ENCODE data around the gene CD4.

Gene CD4

DNA sequence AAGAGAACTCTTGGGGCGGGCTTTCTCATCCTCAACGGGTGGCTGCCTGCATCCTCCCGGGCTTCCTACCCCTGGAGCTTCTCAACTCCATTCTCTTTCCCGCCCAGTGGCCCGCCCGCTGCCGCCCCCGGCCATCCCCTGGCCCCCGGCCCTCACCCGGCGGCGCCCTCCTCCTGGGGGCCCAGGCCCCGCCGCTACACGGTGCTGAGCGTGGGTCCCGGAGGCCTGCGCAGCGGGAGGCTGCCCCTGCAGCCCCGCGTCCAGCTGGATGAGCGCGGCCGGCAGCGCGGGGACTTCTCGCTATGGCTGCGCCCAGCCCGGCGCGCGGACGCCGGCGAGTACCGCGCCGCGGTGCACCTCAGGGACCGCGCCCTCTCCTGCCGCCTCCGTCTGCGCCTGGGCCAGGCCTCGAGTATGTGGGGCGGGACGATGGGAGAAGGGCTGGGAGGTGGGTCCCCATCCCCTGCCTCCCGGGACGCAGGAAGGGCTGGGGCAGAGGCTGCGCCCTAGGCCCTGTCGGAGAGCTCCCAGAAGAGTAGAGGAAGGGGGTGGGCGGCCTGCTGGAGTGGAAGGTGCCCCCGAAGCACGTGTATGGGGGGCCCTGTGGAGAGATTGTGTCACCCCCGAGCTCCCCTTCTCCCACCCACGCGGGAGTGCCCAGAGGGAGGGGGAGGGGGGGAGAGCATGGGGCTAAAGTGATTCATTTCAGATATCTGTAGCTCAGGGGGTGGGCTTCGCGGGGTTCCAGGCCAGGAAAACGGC is 15.6 kb upstream of the CD4 start:
- Mint-ChIP-seq H3K4me3 (peak overlapping the region; percentile 53 to 64 (median 61)), H3K9me3 (no peaks in the 10 kb centered on the region), H3K36me3 (ENCODE audit: low read depth) (peaks cover 49% of the 10 kb centered on the region), H3K27me3 (ENCODE audit: low read depth) (peaks cover 23% of the 10 kb centered on the region), H3K27ac (no peak overlapping the region), H3K4me1 (peaks cover 33% of the 10 kb centered on the region)
- TF ChIP-seq, protein P1, sequence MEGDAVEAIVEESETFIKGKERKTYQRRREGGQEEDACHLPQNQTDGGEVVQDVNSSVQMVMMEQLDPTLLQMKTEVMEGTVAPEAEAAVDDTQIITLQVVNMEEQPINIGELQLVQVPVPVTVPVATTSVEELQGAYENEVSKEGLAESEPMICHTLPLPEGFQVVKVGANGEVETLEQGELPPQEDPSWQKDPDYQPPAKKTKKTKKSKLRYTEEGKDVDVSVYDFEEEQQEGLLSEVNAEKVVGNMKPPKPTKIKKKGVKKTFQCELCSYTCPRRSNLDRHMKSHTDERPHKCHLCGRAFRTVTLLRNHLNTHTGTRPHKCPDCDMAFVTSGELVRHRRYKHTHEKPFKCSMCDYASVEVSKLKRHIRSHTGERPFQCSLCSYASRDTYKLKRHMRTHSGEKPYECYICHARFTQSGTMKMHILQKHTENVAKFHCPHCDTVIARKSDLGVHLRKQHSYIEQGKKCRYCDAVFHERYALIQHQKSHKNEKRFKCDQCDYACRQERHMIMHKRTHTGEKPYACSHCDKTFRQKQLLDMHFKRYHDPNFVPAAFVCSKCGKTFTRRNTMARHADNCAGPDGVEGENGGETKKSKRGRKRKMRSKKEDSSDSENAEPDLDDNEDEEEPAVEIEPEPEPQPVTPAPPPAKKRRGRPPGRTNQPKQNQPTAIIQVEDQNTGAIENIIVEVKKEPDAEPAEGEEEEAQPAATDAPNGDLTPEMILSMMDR (IDR thresholded peaks at IDR 0.05; ENCODE audit: unreplicated experiment in 3 of 3): no peak

DNA sequence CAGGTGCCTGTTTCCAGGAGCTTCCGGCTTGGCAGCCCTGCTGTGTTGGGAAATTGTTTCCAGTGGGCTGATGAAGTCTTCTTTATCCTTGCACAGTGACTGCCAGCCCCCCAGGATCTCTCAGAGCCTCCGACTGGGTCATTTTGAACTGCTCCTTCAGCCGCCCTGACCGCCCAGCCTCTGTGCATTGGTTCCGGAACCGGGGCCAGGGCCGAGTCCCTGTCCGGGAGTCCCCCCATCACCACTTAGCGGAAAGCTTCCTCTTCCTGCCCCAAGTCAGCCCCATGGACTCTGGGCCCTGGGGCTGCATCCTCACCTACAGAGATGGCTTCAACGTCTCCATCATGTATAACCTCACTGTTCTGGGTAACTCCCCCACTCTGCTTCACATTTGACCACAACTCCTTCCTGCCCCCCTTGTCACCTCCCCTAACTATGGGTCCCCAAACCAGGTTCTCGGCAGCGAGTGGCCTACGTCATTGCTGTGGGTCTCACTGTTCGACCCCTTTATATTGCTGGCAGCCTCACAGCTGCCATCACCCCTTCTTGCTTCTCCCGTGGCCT is 14.7 kb upstream of the CD4 start:
- Mint-ChIP-seq H3K27ac (peak overlapping the region in 2 of 3 experiments; percentile 19 to 28), H3K4me1 (peaks cover 35% of the 10 kb centered on the region), H3K4me3 (peak overlapping the region; percentile 10 to 66 (median 14)), H3K36me3 (ENCODE audit: low read depth) (peaks cover 41% of the 10 kb centered on the region), H3K9me3 (no peaks in the 10 kb centered on the region), H3K27me3 (ENCODE audit: low read depth) (peaks cover 23% of the 10 kb centered on the region)
- TF ChIP-seq, protein P1 (IDR thresholded peaks at IDR 0.05; ENCODE audit: unreplicated experiment in 3 of 3): no peak

DNA sequence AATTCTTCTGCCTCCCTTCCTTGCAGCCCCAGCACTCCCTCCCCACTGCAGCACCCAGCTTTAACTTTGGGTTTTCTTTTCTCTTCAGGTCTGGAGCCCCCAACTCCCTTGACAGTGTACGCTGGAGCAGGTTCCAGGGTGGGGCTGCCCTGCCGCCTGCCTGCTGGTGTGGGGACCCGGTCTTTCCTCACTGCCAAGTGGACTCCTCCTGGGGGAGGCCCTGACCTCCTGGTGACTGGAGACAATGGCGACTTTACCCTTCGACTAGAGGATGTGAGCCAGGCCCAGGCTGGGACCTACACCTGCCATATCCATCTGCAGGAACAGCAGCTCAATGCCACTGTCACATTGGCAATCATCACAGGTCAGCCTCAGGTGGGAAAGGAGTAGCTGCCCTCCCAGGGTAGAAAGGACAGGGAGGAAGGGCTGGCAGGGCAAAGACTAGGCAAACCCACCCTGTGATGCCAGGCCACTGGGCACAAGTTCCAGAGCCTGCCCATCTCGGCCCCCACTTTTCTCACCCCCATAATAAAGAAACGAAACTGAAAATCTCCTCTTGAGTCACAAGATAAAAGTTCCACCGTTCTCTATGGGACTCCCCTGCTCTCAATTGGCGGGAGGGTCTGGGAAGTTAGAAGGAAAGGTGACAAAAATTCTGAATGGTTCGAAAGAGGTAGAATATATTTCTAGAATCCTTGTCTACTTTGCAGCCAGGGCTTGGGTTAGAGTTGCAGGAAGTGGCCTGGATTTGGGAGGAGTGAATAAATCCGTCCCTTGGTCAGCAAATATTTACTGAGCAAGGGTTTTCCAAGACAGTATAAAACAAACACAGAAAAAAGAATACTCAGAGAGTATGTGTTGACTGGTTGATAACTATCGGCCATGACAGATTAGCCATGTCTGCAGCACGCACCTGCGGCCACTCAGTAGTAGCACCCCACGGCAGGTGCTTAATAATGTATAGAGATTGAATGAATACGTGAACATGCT is 13.8 kb upstream of the CD4 start:
- Mint-ChIP-seq H3K36me3 (ENCODE audit: low read depth) (peaks cover 38% of the 10 kb centered on the region), H3K4me1 (peaks cover 37% of the 10 kb centered on the region), H3K27ac (peak overlapping the region in 2 of 3 experiments; percentile 19 to 28), H3K4me3 (peak overlapping the region; percentile 1 to 66 (median 37)), H3K9me3 (no peaks in the 10 kb centered on the region), H3K27me3 (ENCODE audit: low read depth) (peaks cover 23% of the 10 kb centered on the region)
- TF ChIP-seq, protein P1 (IDR thresholded peaks at IDR 0.05; ENCODE audit: unreplicated experiment in 3 of 3): no peak

DNA sequence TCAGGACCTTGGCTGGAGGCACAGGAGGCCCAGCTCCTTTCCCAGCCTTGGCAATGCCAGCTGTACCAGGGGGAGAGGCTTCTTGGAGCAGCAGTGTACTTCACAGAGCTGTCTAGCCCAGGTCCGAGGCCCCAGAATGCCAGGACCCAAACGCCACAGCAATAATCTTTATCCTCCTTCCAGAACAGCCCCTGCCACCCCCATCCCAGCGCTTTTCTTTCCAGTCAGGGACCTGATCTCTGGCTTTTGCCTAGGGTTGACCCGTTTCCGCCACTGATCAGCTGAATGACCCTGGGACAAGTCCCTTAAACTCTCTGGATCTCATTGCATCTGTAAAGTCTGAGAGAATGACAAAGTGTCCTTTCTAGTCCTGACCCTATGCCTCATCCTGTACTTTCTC is 11.9 kb upstream of the CD4 start:
- H3K4me3 Mint-ChIP-seq: no peak overlapping the region
- peaks cover 18% of the 10 kb centered on the region for H3K27me3 Mint-ChIP-seq (ENCODE audit: low read depth)
- TF ChIP-seq, protein P1 (IDR thresholded peaks at IDR 0.05; ENCODE audit: unreplicated experiment in 3 of 3): no peak
- H3K4me1 Mint-ChIP-seq: peaks cover 27% of the 10 kb centered on the region
- no peaks in the 10 kb centered on the region for H3K9me3 Mint-ChIP-seq
- no peak overlapping the region for H3K27ac Mint-ChIP-seq
- H3K36me3 Mint-ChIP-seq (ENCODE audit: low read depth): peaks cover 22% of the 10 kb centered on the region

DNA sequence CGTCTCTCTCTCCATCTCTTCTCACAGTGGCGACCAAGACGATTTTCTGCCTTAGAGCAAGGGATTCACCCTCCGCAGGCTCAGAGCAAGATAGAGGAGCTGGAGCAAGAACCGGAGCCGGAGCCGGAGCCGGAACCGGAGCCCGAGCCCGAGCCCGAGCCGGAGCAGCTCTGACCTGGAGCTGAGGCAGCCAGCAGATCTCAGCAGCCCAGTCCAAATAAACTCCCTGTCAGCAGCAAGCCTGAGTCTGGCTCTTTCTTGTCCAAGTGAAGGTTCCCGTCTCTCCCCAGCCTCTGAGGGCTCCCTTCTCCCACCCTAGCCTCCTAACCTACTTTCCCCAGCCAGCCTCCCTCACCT is 11.1 kb upstream of the CD4 start:
- Mint-ChIP-seq H3K4me3 (peak overlapping the region; percentile 79 to 84 (median 82)), H3K4me1 (peaks cover 28% of the 10 kb centered on the region), H3K27me3 (ENCODE audit: low read depth) (peaks cover 18% of the 10 kb centered on the region), H3K9me3 (no peaks in the 10 kb centered on the region), H3K36me3 (ENCODE audit: low read depth) (peaks cover 22% of the 10 kb centered on the region), H3K27ac (peak overlapping the region; percentile 63 to 88 (median 76))
- TF ChIP-seq, protein P1 (IDR thresholded peaks at IDR 0.05; ENCODE audit: unreplicated experiment in 3 of 3): no peak
